Measurements from ENCODE around the gene SLC37A3.

GRCh38 chr7:140400381-140400780 is 2.1 kb upstream of the SLC37A3 start:
- TF ChIP-seq POLR2A (IDR thresholded peaks at IDR 0.05) (no peak), CTCF (IDR thresholded peaks at IDR 0.05) (no peak)
